ENCODE data around the gene MYRIP.

Gene MYRIP

DNA sequence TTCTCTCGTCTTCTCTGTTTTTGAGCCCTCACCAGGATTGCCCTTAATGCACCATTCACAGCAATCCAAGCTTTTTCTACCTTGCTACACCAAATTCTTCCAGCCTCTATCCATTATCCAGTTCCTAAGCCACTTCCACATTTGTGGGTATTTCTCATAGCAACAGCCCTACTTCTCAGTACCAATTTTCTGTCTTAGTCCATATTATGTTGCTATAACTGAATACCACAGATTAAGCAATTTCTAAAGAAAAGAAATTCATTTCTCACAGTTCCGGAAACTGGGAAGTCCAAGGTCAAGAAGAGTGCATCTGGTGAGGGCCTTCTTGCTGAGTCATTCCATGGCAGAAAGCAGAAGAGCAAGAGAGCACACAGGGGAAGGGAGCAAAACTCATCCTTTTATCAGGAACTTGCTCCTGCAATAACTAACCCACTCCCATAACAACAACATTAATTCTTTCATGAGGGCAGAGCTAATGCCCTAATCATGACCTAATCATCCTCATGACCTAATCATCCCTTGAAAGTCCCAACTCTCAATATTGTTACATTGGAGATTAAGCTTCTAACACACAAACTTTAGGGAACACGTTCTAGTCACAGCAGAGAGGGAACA, 490.4 kb downstream of the MYRIP start:
- no peaks in the 10 kb centered on the region for H3K27me3 ChIP-seq (ENCODE audit: insufficient read depth, low read length)
- H3K9me2 ChIP-seq (ENCODE audit: low read depth, low read length), result no peaks in the 10 kb centered on the region
- H3F3A ChIP-seq (ENCODE audit: insufficient read depth, low read length), result no peaks in the 10 kb centered on the region
- no peaks in the 10 kb centered on the region for H3K9me3 ChIP-seq (ENCODE audit: low read length)
- no peak overlapping the region for H3K4me2 ChIP-seq (ENCODE audit: low read length)
- H3K79me2 ChIP-seq (ENCODE audit: insufficient read depth, low read length), result no peaks in the 10 kb centered on the region
- no peak overlapping the region for H2AFZ ChIP-seq (ENCODE audit: low read length)
- no peak for TF ChIP-seq EZH2 (IDR thresholded peaks at IDR 0.05; ENCODE audit: borderline replicate concordance, low read length)
- TF ChIP-seq, protein P1, sequence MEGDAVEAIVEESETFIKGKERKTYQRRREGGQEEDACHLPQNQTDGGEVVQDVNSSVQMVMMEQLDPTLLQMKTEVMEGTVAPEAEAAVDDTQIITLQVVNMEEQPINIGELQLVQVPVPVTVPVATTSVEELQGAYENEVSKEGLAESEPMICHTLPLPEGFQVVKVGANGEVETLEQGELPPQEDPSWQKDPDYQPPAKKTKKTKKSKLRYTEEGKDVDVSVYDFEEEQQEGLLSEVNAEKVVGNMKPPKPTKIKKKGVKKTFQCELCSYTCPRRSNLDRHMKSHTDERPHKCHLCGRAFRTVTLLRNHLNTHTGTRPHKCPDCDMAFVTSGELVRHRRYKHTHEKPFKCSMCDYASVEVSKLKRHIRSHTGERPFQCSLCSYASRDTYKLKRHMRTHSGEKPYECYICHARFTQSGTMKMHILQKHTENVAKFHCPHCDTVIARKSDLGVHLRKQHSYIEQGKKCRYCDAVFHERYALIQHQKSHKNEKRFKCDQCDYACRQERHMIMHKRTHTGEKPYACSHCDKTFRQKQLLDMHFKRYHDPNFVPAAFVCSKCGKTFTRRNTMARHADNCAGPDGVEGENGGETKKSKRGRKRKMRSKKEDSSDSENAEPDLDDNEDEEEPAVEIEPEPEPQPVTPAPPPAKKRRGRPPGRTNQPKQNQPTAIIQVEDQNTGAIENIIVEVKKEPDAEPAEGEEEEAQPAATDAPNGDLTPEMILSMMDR (IDR thresholded peaks at IDR 0.05; ENCODE audit: low read length), result no peak
- H3K4me3 ChIP-seq (ENCODE audit: low read depth, low read length, poor library complexity, severe bottlenecking), result no peak overlapping the region
- no peaks in the 10 kb centered on the region for H4K20me1 ChIP-seq (ENCODE audit: insufficient read depth, low read length)
- H3K9ac ChIP-seq (ENCODE audit: low read length), result no peak overlapping the region
- no peak overlapping the region for H3K27ac ChIP-seq (ENCODE audit: low read depth, low read length, poor library complexity, severe bottlenecking)
- H3K36me3 ChIP-seq (ENCODE audit: insufficient read depth, low read length), result no peaks in the 10 kb centered on the region
- no peaks in the 10 kb centered on the region for H3K4me1 ChIP-seq (ENCODE audit: insufficient read depth, low read length, severe bottlenecking)

DNA sequence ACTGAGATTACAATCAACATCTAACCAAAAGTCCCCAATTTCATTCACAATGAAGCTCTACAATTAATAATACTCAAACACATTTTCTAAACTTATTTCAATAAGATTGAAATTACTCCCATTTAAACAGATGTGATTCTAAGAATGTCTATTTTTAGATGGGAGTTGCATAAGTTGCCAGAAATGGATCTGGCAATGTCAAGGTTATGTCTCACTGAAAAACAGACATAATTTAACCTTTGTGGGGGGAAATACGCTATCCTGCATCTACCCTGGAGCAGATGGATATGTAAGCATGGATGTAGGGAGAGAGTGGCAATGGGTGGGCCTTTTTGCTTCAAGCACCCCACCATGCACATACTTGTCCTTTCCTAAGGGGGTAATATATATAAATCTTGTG, 493.4 kb downstream of the MYRIP start:
- Histone ChIP-seq H3K9me2 (ENCODE audit: low read depth, low read length) (no peaks in the 10 kb centered on the region), H3K4me1 (ENCODE audit: insufficient read depth, low read length, severe bottlenecking) (no peaks in the 10 kb centered on the region), H3K79me2 (ENCODE audit: insufficient read depth, low read length) (no peaks in the 10 kb centered on the region), H2AFZ (ENCODE audit: low read length) (no peak overlapping the region), H3K36me3 (ENCODE audit: insufficient read depth, low read length) (no peaks in the 10 kb centered on the region), H3K27ac (ENCODE audit: low read depth, low read length, poor library complexity, severe bottlenecking) (no peak overlapping the region), H3K9me3 (ENCODE audit: low read length) (no peaks in the 10 kb centered on the region), H3F3A (ENCODE audit: insufficient read depth, low read length) (no peaks in the 10 kb centered on the region), H3K9ac (ENCODE audit: low read length) (no peak overlapping the region), H3K4me3 (ENCODE audit: low read depth, low read length, poor library complexity, severe bottlenecking) (no peak overlapping the region), H4K20me1 (ENCODE audit: insufficient read depth, low read length) (no peaks in the 10 kb centered on the region), H3K4me2 (ENCODE audit: low read length) (no peak overlapping the region), H3K27me3 (ENCODE audit: insufficient read depth, low read length) (no peaks in the 10 kb centered on the region)
- TF ChIP-seq EZH2 (IDR thresholded peaks at IDR 0.05; ENCODE audit: borderline replicate concordance, low read length), result no peak
- TF ChIP-seq, protein P1 (IDR thresholded peaks at IDR 0.05; ENCODE audit: low read length), result no peak

DNA sequence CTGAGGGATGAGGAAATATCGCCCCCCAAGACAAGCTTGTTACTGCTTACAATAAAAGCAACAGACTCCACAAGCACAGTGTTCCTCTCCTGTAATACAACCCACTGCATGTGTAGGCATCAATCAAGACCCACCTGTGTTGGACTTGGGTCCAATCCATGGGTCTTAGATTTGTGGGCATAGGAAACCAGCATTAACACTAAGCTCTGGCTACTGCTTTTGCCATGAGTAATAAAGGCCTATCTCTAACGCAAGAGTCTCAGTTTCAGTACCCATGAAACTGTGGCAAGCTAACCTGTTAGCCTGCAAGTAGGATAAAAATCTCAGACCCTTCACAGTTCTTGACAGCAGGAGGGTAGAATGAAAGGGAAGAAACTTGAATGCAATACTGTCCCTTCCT, 494.9 kb downstream of the MYRIP start:
- no peak overlapping the region for H3K4me2 ChIP-seq (ENCODE audit: low read length)
- H3K4me3 ChIP-seq (ENCODE audit: low read depth, low read length, poor library complexity, severe bottlenecking), result no peak overlapping the region
- H3K36me3 ChIP-seq (ENCODE audit: insufficient read depth, low read length), result no peaks in the 10 kb centered on the region

More for the DNA sequence above, 494.9 kb downstream of the MYRIP start:
- Histone ChIP-seq H4K20me1 (ENCODE audit: insufficient read depth, low read length) (no peaks in the 10 kb centered on the region), H3K4me1 (ENCODE audit: insufficient read depth, low read length, severe bottlenecking) (peaks cover 9% of the 10 kb centered on the region), H2AFZ (ENCODE audit: low read length) (no peak overlapping the region), H3K27ac (ENCODE audit: low read depth, low read length, poor library complexity, severe bottlenecking) (no peak overlapping the region), H3K27me3 (ENCODE audit: insufficient read depth, low read length) (no peaks in the 10 kb centered on the region), H3K9me2 (ENCODE audit: low read depth, low read length) (no peaks in the 10 kb centered on the region), H3F3A (ENCODE audit: insufficient read depth, low read length) (no peaks in the 10 kb centered on the region), H3K9me3 (ENCODE audit: low read length) (no peaks in the 10 kb centered on the region), H3K79me2 (ENCODE audit: insufficient read depth, low read length) (no peaks in the 10 kb centered on the region), H3K9ac (ENCODE audit: low read length) (no peak overlapping the region)
- TF ChIP-seq, protein P1 (IDR thresholded peaks at IDR 0.05; ENCODE audit: low read length), result no peak
- TF ChIP-seq EZH2 (IDR thresholded peaks at IDR 0.05; ENCODE audit: borderline replicate concordance, low read length), result no peak

All from OCI-LY1 (cell line).